GM19023 (cell line): ENCODE results near the gene KIAA1217.

Experiments used
- ATAC-seq: cut with Tn5 transposase; IDR thresholded peaks from one replicate; pipeline ENCODE4 v1.9.1; 2021; ENCODE audit warnings: mild to moderate bottlenecking, moderate library complexity; ENCODE audit not compliant: unreplicated experiment

KIAA1217 gene

GRCh38 chr10:24571870-24572450 lies 363.0 kb downstream of the KIAA1217 start:
- ATAC-seq: no peak

- no peak for ATAC-seq
These were observed 365.2 kb downstream of the KIAA1217 start for GRCh38 chr10:24574161-24574560.

- no peak for ATAC-seq
These were observed 365.7 kb downstream of the KIAA1217 start for GRCh38 chr10:24574578-24575155.

- ATAC-seq: no peak
These were observed 366.6 kb downstream of the KIAA1217 start for GRCh38 chr10:24575481-24576002.

- ATAC-seq: no peak
These were observed 370.5 kb downstream of the KIAA1217 start for GRCh38 chr10:24579448-24579847.

GRCh38 chr10:24579906-24580305 lies 371.0 kb downstream of the KIAA1217 start:
- no peak for ATAC-seq

- ATAC-seq: no peak
These were observed 380.3 kb downstream of the KIAA1217 start for GRCh38 chr10:24589265-24589664.

- no peak for ATAC-seq
These were observed 381.9 kb downstream of the KIAA1217 start for GRCh38 chr10:24590697-24591457.

GRCh38 chr10:24596217-24596930 lies 387.4 kb downstream of the KIAA1217 start:
- ATAC-seq: no peak

- ATAC-seq: no peak
These were observed 388.5 kb downstream of the KIAA1217 start for GRCh38 chr10:24597426-24597825.
